Adrenal gland (tissue), 12 donors: ENCODE measurements around the gene NDUFV2. TPM values are rescaled to one million over a fixed set of nuclear protein-coding genes. Genes with fewer than 3 reads are reported as not detected.

ENCODE experiments used
- DNase-seq, 7 donors: peaks; one replicate each; pipeline ENCODE4 v3.0.0-alpha.2; 2019 to 2020
- H3K27ac ChIP-seq, 5 donors: fragments of 200-600 bp; sonication (generic) in 4 of 5; 1 replicate in 3 of 5; 2 replicates in 2 of 5; pipeline versions ENCODE4 v1.5.1 to v1.8.0; 2016 to 2020; ENCODE audit warnings: mild to moderate bottlenecking in 1 of 5
- H3K27me3 ChIP-seq: fragments of 200-600 bp; 2 replicates; pipeline ENCODE4 v1.8.0; 2021
- H3K36me3 ChIP-seq, 2 donors: fragments of 200-600 bp; replicated peaks in 1 of 2; 1 replicate in 1 of 2; 2 replicates in 1 of 2; pipeline versions ENCODE4 v1.5.1 to v1.8.0; 2018 to 2022
- H3K4me1 ChIP-seq, 2 donors: fragments of 200-600 bp; replicated peaks in 1 of 2; 1 replicate in 1 of 2; 2 replicates in 1 of 2; pipeline versions ENCODE4 v1.5.1 to v1.8.0; 2018 to 2021
- H3K4me3 ChIP-seq, 4 donors: fragments of 200-600 bp; sonication (generic) in 3 of 4; one replicate each; pipeline ENCODE4 v1.5.1; 2016 to 2018
- H3K9me3 ChIP-seq, 3 donors: fragments of 200-600 bp; sonication (generic) in 1 of 3; replicated peaks in 1 of 3; 1 replicate in 2 of 3; 2 replicates in 1 of 3; pipeline versions ENCODE4 v1.5.1 to v1.8.0; 2016 to 2021
- POLR2A ChIP-seq, 2 donors: fragments of 450-650 bp; IDR thresholded peaks; one replicate each; pipeline ENCODE4 v1.6.1; 2017; ENCODE audit warnings: antibody characterized with exemption in 2 of 2, mild to moderate bottlenecking in 2 of 2, moderate library complexity in 1 of 2
- WGBS, 4 donors: extraction: QIAGEN DNeasy Blood & Tissue Kit in 2 of 4; methylation state at CpG; one replicate each; pipeline versions ENCODE4 v1.1.5 to v1.1.7; 2013 to 2017; 5-methylcytosine and 5-hydroxymethylcytosine counted together
- intact Hi-C, 2 donors: fragments of 100-400 bp; cut with DNase I; formaldehyde crosslinking; loops; one replicate each; pipeline versions ENCODE4 v1.14.1 to v1.15.0; 2022 to 2023
- polyA plus RNA-seq, 3 donors: library from polyadenylated mRNA; stranded (reverse); fragments of 200-250 nt in 2 of 3; fragments of 350-450 nt in 1 of 3; fragmentation: Illumina TruSeq in 1 of 3; extraction: RNeasy Lipid Tissue Mini Kit (QIAGEN cat#74804) in 1 of 3; gene quantifications; one replicate each; pipeline ENCODE4 v1.2.3, GENCODE V29; 2013 to 2014
- total RNA-seq, 9 donors: library from RNA; depleted of rRNA in 4 of 9; stranded (reverse); fragments of >200 nt in 4 of 9; fragments of 120-200 nt in 1 of 9; fragmentation: NEBNext Ultra II Directional in 1 of 9; extraction: Animal tissue kit (Norgen Biotek cat#: 25700) in 1 of 9; gene quantifications; one replicate each; pipeline versions ENCODE4 v1.1.0 to v1.2.4, GENCODE V29; 2013 to 2023
- TF ChIP-seq, protein P1 (sequence below), 6 experiments: fragments of 450-650 bp in 4 of 6; fragments of 200-600 bp in 2 of 6; sonication (generic) in 1 of 6; IDR thresholded peaks; 1 replicate in 5 of 6; 2 replicates in 1 of 6; pipeline versions ENCODE4 v1.5.1 to v1.8.0; 2016 to 2021; ENCODE audit warnings: antibody characterized with exemption in 6 of 6, mild to moderate bottlenecking in 2 of 6, moderate library complexity in 1 of 6
- donor health status: healthy with polysubstance abuse.
- donor health status: Bipolar disorder and iron deficiency.
- donor health status: DM: yes; HTN: yes; CAD: no.
- donor health status: DM: no; HTN: no; CAD: no.
- donor health status: DM: no; HTN: no; CAD: no.
- donor health status: DM: yes; HTN: yes; CAD: no.

The NDUFV2 gene
- total and polyA plus RNA-seq, 12 donors, result 130 to 569 (median 219) TPM

DNA sequence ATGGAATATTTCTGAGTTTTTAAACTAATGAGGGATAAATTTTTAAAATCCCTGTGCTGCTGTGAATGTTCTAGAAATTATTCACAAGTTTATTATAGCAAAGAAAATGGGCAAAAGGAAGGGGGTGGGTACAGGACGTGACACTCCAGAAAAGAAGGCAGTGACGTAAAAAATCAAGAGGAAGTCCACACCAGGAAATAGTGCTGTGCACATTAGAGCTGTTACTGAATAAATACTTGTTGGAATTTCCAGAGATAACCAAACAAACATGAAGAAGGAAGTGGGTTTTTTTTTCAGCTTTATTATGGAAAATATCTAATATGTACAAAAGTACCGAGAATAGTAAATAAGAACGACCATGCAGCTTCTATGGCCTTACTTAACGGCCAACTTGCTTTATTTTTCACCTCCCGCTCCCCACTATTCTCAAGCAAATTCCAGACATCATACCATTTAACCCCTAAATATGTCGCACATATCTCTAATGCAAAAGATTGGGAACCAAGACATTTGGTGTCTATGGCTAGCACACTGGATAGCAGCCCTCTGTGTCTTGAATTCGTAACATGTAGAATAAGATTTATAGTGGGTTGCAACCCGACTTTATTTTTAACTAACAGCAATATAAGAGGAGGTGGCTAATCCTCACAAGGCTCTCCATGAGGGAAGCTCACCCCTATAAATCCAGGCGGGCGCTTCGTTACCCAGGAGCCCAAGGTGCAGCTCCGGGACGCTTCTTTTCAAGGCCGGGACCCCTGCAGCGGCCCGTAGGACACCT is 580 bp upstream of the NDUFV2 start:
- Histone ChIP-seq H3K9me3 (no peaks in the 10 kb centered on the region), H3K27me3 (no peaks in the 10 kb centered on the region), H3K27ac (peak overlapping the region; percentile 73 to 95 (median 92)), H3K4me3 (peak overlapping the region; percentile 32 to 85 (median 72)), H3K36me3 (no peaks in the 10 kb centered on the region), H3K4me1 (peaks cover 34 to 45% of the 10 kb centered on the region in 2 donors)
- intact Hi-C loops, result no loop called here
- TF ChIP-seq, protein P1, sequence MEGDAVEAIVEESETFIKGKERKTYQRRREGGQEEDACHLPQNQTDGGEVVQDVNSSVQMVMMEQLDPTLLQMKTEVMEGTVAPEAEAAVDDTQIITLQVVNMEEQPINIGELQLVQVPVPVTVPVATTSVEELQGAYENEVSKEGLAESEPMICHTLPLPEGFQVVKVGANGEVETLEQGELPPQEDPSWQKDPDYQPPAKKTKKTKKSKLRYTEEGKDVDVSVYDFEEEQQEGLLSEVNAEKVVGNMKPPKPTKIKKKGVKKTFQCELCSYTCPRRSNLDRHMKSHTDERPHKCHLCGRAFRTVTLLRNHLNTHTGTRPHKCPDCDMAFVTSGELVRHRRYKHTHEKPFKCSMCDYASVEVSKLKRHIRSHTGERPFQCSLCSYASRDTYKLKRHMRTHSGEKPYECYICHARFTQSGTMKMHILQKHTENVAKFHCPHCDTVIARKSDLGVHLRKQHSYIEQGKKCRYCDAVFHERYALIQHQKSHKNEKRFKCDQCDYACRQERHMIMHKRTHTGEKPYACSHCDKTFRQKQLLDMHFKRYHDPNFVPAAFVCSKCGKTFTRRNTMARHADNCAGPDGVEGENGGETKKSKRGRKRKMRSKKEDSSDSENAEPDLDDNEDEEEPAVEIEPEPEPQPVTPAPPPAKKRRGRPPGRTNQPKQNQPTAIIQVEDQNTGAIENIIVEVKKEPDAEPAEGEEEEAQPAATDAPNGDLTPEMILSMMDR (IDR thresholded peaks at IDR 0.05), result no peak
- peak in 1 of 2 donors; percentile 26 for TF ChIP-seq POLR2A (IDR thresholded peaks at IDR 0.05)
- 0 to 1% (median 0%) methylated on average over 14 to 17 of the region's 17 CpGs for WGBS, 4 donors
- peak in 1 of 7 donors; percentile 25 for DNase-seq

DNA sequence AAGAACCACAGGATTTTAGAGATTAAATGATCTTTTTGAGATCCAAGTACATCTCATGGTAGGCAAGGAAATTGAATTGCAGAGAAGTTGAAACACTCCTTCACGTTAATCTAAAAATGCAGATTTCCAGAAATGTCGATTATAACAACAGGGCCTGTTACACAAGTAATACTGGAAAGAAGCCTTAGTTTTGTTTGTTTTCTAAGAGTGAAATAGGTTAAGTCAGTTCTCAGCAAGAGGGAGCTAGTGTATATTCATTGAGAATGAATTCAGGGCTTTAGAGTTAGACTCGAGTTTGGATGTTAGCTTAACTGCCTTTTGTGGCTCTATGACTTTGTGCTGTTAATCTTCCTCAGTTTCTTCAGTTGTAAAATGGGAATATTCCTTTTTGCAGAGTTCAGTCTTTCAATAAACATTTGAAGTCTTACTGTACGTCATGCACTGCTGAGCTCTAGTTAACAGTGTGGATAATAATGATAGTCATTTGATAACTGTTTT is 926 bp downstream of the NDUFV2 start:
- Histone ChIP-seq H3K9me3 (no peaks in the 10 kb centered on the region), H3K4me1 (peaks cover 41 to 60% of the 10 kb centered on the region in 2 donors), H3K27me3 (no peaks in the 10 kb centered on the region), H3K36me3 (no peaks in the 10 kb centered on the region), H3K27ac (peak overlapping the region; percentile 73 to 95 (median 92)), H3K4me3 (peak overlapping the region; percentile 38 to 85 (median 70))
- intact Hi-C loops, result no loop called here
- TF ChIP-seq, protein P1 (IDR thresholded peaks at IDR 0.05), result peak in 1 of 6 experiments; percentile 9
- TF ChIP-seq POLR2A (IDR thresholded peaks at IDR 0.05), result no peak
- 0 to 2% (median 1%) methylated on average over 4 of the region's 4 CpGs for WGBS, 4 donors
- no peak for DNase-seq

DNA sequence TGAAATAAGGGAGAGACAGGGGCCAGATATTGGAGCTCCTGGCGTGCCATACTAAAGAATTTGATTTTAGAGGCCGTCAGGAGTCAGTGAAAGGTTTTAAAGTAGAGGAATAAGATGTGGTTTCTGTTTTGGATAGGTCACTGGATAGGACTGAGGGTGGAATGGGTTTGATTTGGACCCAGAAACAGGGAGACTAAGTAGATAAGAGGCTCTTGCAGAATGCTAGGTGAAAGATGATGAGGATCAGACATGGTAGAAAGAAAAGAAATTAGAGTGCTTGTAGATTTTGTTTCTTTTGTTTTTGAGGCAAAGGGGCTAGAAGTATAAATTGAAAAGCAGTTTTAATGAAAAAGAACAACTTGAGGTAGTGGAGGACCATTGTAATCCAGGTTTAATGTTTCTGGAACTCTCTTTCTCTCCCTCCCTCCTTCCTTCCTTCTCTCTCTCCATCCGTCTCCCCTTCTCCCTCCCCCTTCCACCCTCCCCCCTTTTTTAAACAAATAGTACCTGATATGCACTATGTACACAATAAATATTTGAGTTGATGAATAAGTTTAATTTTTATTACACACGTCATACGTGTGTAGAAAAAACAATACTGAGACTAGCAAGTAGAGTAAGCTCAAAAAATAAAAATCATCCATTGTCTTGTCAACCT is 1.9 kb downstream of the NDUFV2 start:
- DNase-seq, result no peak
- TF ChIP-seq POLR2A (IDR thresholded peaks at IDR 0.05), result no peak
- TF ChIP-seq, protein P1 (IDR thresholded peaks at IDR 0.05), result no peak
- Histone ChIP-seq H3K9me3 (no peaks in the 10 kb centered on the region), H3K27ac (peak overlapping the region in 2 of 5 donors; percentile 92 to 95), H3K27me3 (no peaks in the 10 kb centered on the region), H3K4me3 (peak overlapping the region in 3 of 4 donors; percentile 60 to 85 (median 79)), H3K36me3 (no peaks in the 10 kb centered on the region), H3K4me1 (peaks cover 50 to 70% of the 10 kb centered on the region in 2 donors)
- 23 to 29% (median 25%) methylated on average over 5 of the region's 5 CpGs for WGBS, 4 donors
- intact Hi-C loops, result no loop called here

DNA sequence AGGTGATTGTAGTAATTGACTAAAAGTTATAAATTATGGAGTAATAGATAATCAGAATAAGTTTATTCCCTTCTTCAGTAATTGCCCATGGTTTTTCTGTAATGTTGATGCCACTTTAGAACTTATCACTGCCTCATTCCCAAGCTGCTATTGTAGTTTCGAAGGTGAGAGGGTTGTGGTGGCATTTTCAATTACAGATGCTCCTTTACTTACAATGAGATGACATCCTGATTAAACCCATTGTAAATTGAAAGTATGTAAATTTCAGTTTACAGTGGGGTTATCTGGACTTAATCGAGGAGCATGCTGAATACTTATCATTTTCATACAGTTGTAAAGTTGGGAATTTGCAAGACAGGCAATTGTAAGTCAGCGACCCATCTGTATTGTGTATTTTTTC is 2.9 kb downstream of the NDUFV2 start:
- WGBS, 4 donors, result 55 to 59% (median 57%) methylated on average over 3 of the region's 3 CpGs
- Histone ChIP-seq H3K27ac (peak overlapping the region in 1 of 5 donors; percentile 2), H3K9me3 (no peaks in the 10 kb centered on the region), H3K4me3 (peak overlapping the region in 1 of 4 donors; percentile 85), H3K36me3 (no peaks in the 10 kb centered on the region), H3K4me1 (peaks cover 57 to 80% of the 10 kb centered on the region in 2 donors), H3K27me3 (no peaks in the 10 kb centered on the region)
- TF ChIP-seq POLR2A (IDR thresholded peaks at IDR 0.05), result no peak
- TF ChIP-seq, protein P1 (IDR thresholded peaks at IDR 0.05), result no peak
- intact Hi-C loops, result no loop called here
- no peak for DNase-seq
